MM.1S (cell line): ENCODE measurements around the gene SLU7.

Experiments used
- EZH2 ChIP-seq: fragments of 300-600 bp; sonication (generic); optimal IDR thresholded peaks from 2 replicates; pipeline ENCODE3; 2017; ENCODE audit warnings: low read depth, mild to moderate bottlenecking, antibody characterized with exemption, low read length, mixed read lengths
- EZH2phosphoT487 ChIP-seq: fragments of 300-600 bp; sonication (generic); IDR thresholded peaks from 2 replicates; pipeline ENCODE4 v1.6.1; 2018; ENCODE audit warnings: antibody characterized with exemption, low read length
- TF ChIP-seq, protein P1 (sequence below): fragments of 300-600 bp; sonication (generic); IDR thresholded peaks from 2 replicates; pipeline ENCODE4 v1.5.1; 2016; ENCODE audit warnings: antibody characterized with exemption, low read length, mixed read lengths

DNA sequence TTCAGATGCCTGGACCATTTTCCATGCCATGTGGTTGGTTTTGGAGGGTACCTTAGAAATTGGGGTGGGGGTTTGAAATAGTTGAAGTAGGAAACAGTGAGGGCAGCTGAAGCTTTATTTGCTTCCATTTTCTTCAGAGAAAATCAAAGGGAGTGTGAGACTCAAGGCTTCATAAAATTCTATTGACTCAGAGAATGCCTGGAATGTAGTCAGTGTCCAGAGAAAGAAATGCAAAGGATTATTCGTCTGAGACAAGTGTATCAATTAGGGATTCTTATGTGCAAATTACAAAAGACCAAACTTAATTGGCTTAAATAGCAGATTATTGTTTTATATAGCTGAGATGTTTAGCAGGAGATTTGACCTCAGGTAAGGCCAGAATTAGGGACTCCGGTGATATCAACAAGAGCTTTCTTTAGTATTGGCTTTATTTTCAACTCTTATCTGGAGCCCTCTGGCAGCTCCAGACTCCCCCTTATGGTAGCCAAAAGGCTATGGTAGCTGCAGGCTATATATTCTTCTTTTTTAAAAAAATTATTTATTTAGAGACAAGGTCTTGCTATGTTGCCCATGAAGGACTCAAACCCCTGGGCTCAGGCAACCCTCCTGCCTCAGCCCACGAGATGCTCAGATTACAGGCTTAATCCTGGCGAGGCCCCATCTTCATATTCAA is 41.6 kb upstream of the SLU7 start:
- TF ChIP-seq, protein P1, sequence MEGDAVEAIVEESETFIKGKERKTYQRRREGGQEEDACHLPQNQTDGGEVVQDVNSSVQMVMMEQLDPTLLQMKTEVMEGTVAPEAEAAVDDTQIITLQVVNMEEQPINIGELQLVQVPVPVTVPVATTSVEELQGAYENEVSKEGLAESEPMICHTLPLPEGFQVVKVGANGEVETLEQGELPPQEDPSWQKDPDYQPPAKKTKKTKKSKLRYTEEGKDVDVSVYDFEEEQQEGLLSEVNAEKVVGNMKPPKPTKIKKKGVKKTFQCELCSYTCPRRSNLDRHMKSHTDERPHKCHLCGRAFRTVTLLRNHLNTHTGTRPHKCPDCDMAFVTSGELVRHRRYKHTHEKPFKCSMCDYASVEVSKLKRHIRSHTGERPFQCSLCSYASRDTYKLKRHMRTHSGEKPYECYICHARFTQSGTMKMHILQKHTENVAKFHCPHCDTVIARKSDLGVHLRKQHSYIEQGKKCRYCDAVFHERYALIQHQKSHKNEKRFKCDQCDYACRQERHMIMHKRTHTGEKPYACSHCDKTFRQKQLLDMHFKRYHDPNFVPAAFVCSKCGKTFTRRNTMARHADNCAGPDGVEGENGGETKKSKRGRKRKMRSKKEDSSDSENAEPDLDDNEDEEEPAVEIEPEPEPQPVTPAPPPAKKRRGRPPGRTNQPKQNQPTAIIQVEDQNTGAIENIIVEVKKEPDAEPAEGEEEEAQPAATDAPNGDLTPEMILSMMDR, result peak; percentile 17
- TF ChIP-seq EZH2 (no peak), EZH2phosphoT487 (no peak)
